Measurements from ENCODE around the gene AQP2.

DNA sequence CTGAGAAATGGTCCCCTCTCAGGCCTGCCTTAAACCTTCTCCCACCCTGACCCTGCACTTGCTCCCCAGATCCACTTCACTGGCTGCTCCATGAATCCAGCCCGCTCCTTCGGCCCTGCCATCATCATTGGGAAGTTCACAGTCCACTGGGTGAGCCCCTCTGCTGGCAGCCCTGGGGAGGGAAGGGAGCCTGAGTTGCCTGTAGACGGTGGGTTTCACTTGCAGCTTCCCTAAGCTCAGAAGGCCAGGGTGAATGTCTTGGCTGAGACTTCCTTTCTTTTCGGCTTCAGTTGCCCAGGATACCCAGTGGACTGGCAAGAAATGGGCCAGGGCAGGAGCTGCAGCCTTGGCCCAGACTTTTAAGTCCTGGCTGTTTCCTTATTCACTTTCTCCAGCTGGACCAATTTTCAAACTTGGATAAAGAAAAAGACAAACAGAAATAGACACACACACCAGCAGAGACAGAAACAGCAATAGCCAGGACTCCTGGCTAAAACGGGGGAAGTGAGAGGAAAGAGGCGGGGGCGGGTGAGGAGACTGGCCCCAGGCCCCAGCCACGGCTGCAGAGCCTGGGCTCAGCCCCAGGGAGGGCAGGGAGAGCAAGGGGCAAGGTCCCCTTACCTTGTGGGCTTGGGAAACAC, 24.3 kb downstream of the AQP2 start:
- TF ChIP-seq, protein P1, sequence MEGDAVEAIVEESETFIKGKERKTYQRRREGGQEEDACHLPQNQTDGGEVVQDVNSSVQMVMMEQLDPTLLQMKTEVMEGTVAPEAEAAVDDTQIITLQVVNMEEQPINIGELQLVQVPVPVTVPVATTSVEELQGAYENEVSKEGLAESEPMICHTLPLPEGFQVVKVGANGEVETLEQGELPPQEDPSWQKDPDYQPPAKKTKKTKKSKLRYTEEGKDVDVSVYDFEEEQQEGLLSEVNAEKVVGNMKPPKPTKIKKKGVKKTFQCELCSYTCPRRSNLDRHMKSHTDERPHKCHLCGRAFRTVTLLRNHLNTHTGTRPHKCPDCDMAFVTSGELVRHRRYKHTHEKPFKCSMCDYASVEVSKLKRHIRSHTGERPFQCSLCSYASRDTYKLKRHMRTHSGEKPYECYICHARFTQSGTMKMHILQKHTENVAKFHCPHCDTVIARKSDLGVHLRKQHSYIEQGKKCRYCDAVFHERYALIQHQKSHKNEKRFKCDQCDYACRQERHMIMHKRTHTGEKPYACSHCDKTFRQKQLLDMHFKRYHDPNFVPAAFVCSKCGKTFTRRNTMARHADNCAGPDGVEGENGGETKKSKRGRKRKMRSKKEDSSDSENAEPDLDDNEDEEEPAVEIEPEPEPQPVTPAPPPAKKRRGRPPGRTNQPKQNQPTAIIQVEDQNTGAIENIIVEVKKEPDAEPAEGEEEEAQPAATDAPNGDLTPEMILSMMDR (IDR thresholded peaks at IDR 0.05; ENCODE audit: low read length): no peak
- TF ChIP-seq EZH2 (IDR thresholded peaks at IDR 0.05; ENCODE audit: borderline replicate concordance, low read length): no peak

Data from OCI-LY1 (cell line).